B cell (primary cell): ENCODE results near the gene TTC9.

Experiments
- CTCF ChIP-seq: fragments of 200-600 bp; IDR thresholded peaks from one replicate; pipeline ENCODE4 v1.8.0; 2022; ENCODE audit warnings: antibody characterized with exemption, mild to moderate bottlenecking
- EZH2 ChIP-seq: IDR thresholded peaks from 2 replicates; pipeline ENCODE4 v1.6.1; 2012; ENCODE audit warnings: borderline replicate concordance, low read depth, mild to moderate bottlenecking, moderate library complexity, low read length; ENCODE audit not compliant: insufficient read depth, poor library complexity, severe bottlenecking

GRCh38 chr14:70711451-70711850, 69.7 kb downstream of the TTC9 start:
- TF ChIP-seq CTCF, result no peak
- no peak for TF ChIP-seq EZH2
